GM19463 (cell line): ENCODE measurements around the gene IFITM2.

Experiments used
- ATAC-seq: cut with Tn5 transposase; IDR thresholded peaks from one replicate; pipeline ENCODE4 v1.9.1; 2021; ENCODE audit warnings: mild to moderate bottlenecking, moderate library complexity; ENCODE audit not compliant: unreplicated experiment

Gene IFITM2

DNA sequence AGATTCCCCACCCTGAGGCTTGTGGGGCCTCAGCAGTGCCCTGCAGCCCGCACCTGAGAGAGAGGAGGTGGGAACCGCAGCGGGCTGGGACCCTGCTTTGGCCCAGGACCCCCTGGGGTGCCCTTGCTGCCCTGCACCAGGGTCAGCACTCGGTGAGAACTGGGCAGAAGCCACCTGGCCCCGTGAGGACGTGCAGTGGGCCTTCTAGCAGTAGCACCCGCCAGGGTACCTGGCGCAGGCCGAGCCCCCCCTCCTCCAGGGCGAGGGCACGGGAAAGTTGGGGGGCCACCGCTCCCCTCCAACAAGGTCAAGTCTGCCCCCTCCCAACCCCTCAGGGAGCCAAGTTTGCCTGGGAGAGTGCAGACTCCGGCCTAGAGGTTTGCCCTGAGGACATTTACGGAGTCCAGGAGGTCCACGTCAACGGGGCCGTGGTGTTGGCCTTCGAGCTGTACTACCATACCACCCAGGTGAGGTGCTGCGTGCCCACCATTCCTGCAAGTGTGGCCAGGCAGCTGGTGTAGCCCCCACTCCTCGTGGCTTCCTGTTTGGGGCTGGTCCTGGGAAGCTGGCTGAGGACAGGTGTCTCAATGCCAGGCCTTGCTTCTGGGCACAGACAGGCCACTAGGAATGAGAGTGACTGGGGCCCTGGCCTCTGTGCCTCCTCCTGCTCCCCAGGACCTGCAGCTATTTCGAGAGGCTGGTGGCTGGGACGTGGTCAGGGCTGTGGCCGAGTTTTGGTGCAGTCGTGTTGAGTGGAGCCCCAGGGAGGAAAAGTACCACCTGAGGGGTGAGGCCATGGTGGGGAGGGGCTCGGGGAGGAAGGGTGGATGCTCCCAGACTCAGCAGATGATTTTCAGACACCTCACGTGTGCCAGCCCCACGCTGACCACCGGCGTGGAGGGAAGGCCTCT, 15.2 kb upstream of the IFITM2 start:
- ATAC-seq: no peak

DNA sequence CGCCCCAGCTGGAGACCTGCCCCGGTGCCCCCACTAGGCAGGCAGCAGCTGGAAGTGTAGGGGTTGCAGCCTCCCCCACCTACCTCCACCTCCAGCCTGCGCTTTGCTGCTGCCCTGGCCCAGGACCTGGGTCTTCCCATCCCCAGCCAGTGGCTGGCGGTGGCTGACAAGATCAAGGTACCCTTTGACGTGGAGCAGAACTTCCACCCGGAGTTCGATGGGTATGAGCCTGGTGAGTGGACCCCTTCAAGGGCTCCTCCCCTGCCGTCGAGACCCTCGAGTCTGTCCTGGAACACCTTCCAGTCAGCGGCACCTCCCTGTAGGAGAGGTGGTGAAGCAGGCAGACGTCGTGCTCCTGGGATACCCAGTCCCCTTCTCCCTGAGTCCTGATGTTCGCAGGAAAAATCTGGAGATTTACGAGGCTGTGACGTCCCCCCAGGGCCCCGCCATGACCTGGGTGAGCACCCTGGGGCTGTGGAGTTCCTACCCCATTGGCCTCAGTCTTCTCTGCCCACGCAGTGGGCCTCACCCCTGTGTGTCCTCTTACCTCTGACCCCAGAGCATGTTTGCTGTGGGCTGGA, 14.3 kb upstream of the IFITM2 start:
- ATAC-seq: no peak

DNA sequence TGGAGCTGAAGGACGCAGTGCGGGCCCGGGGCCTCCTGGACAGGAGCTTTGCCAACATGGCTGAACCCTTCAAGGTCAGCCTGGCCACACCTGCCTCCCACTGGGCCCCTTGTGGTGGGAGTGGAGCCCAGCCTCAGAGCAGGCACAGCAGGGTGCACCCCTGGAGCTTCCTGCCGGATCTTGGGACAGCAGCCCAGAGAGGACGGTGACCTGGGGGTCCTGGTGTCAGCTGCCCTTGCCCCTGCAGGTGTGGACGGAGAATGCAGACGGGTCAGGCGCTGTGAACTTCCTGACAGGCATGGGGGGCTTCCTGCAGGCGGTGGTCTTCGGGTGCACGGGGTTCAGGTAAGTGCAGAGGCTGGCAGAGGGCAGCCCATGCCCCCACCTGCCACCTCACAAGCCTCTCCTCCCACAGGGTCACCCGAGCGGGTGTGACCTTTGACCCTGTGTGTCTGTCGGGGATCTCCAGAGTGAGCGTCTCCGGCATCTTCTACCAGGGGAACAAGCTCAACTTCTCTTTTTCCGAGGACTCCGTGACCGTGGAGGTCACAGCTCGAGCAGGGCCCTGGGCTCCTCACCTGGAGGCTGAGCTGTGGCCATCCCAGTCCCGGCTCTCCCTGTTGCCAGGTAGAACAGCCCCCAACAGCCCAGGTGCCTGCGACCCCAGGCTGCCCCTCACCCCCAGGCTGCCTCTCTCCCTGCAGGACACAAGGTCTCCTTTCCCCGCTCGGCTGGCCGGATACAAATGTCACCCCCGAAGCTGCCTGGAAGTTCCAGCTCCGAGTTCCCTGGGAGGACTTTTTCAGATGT, 13.6 kb upstream of the IFITM2 start:
- no peak for ATAC-seq

DNA sequence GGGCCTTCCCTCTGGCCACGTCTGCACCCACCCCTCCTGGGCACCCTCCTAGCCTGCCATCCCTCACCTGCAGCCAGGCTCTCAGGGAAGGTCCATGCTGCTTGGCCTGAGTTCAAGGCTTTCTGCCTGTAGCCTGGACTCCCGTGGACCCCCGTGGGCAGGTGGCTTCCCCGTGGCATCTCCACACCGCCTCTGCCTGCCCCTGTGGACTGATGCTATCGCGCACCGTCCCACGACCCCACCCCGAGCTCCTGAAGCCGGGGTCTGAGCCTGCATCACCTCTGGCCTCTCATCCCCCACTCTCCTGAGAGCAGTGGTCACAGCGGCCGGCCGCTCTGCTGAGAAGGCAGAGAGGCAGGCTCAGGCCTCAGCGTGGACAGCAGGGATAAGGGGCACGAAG, 12.8 kb upstream of the IFITM2 start:
- ATAC-seq: no peak

DNA sequence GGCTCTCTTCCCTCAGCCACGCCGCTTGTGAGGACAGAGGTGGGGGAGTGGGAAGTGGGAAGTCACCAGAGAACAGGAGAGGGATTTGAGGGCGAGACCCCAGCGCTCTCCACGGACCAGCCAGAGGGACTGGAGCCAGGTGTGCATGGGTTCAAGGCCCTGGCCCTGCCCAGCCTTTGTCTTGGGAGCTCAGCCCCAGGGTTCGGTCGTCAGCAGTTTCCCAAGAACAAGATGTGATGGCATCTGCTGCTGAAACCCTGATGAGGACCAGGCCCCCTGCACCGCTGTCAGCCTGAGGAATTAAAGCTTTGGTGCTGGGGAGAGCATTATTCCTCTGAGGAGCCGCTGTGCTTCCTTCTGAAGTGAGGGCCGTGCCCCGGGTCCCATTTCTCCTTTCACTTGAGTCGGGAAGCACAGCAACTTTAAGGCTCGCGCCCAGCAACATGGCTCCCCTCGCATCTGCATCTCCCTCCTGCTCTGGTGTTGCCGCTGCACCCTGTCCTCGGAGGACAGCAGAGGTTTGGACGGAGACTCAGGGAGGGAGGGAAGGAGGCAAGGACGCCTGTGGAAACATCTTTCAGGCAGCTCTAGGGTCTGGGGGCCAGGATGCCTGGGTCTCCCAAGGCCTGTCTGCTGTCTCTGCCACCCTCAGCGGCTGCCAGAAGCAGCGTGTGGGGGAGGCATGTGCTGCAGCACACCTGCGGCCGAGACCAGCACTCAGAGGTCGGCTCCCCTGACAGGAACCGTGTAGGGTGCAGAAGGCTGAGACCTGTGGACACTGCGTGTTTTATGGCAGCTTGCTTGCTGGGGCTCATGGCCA, 12.1 kb upstream of the IFITM2 start:
- ATAC-seq: no peak

DNA sequence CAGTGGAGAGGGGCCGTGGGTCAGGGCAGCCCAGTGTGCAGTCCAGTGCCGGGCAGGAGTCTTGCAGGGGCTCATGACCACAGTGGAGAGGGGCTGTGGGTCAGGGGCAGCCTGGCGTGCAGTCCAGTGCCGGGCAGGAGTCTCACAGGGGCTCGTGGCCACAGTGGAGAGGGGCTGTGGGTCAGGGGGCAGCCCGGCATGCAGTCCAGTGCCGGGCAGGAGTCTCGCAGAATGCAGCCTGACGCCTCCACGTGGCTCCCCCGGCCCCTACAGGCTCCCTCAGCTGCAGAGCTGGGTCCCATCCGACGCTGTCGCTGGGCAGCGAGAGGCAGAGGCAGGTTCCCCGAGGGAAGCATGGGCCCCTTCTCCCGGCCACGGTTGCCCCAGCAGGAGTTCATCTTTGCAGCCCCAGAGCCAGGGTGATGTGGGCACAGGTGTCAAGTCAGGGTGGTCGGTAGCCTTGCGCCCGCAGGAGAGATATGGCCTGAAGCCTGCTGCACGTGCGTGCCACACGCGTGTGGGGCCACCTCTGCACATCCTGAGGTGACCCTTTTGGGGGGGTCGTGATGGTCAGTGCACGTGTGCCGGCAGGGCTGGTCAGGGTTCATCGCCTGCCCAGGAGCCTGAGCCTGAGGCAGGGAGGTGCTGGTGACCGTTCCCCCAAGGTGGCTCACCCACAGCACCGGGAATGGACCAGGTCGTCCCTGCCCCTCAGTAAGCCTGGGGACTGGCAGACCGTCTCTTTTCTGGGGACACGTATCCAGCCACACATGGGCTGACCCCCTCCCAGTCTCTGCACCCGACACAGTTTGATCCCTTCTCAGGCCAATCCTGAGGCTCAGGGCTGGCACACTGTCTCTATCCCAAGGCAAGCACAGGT, 11.2 kb upstream of the IFITM2 start:
- no peak for ATAC-seq

DNA sequence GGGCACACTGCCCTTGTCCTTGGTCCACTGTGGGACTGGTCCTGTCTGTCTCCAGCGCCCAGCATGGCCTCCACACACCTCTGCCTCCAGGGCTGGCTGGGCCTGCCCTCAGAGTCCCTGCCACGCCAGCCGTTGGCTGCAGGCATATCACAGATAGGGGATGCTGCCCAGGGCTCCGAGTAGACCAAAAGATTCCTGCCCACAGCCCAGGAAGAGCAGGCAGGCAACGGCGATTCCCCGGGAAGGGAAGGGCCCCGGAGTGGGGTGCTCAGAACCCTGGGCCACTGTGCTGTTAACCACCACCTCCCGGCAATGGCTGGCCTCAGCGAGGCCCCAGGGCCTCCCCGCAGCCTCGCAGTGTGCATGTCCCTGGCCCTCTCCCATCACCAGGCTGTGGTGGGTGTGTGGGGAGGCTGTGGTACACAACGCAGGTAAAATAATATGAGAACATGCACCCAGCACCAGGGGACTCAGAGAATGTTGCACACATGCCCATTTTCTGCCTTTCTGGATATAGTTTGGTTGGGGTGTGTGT, 10.5 kb upstream of the IFITM2 start:
- ATAC-seq: no peak

DNA sequence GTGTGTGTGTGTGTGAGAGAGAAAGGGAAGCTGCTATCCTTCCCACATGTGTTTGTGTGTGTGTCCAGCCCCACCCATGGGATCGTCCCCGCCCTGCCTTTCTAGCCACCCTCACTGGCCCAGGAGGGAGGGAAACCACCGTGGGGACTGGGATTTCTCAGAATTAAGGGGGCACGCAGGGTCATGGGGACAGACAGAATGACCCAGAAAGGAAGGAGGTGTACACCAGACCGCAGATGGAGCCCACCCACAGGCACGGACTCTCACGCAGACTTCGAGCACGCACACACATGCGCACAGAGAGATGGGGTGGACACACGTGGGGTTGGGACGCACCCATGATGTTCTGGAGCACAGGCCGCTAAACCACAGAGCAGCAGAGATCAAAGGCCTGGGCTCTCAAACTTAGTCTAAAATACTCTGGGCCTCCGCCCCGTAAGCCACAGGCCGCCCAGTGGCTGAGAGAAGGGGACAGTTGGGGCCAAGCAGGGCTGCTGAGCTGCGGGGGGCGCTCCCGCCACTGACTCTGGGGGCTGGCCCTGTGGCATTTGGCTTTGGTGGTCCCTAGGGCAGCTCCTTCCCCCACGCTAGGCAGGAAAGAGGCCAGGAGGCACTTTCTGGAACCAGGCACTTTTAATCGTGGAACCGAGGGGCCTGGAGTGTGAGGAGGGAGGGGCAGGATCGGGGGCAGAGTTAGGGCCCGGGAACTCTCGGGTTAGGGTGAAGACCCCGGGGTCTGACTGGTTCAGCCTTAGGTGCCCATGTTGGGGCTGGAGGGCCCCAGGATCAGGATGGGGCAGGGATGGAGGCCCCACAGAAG, 9.8 kb upstream of the IFITM2 start:
- ATAC-seq: no peak

DNA sequence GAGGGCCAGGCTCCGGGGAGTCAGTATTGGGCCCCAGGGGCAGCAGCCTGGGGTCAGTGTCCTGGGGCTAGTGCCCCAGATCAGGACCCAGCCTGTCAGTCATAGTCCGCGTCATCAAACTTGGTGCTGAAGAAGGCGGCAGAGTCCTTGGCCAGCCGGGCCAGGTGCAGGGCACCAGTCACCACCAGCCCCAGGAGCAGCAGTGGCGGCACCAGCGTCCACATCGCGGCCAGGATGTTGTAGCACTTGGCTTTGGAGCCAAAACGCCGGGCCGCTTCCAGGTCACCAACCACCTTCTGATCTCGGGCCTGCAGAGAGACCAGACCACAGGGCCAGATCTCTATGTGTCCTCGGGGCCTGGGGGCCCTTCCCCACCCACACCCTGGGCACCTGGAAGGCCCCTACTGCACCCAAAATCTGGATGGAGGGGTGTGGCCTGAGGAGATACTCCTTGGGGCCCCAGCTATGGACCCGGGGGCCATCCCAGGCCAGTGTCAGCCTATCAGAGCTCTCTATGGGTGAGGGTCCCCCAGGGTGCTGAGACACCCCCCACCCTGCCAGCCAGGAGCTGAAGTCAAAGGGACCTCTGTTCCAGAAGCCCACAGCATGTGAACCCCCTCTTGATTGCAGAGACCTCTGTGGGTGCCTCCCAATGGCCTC, 9.1 kb upstream of the IFITM2 start:
- no peak for ATAC-seq

DNA sequence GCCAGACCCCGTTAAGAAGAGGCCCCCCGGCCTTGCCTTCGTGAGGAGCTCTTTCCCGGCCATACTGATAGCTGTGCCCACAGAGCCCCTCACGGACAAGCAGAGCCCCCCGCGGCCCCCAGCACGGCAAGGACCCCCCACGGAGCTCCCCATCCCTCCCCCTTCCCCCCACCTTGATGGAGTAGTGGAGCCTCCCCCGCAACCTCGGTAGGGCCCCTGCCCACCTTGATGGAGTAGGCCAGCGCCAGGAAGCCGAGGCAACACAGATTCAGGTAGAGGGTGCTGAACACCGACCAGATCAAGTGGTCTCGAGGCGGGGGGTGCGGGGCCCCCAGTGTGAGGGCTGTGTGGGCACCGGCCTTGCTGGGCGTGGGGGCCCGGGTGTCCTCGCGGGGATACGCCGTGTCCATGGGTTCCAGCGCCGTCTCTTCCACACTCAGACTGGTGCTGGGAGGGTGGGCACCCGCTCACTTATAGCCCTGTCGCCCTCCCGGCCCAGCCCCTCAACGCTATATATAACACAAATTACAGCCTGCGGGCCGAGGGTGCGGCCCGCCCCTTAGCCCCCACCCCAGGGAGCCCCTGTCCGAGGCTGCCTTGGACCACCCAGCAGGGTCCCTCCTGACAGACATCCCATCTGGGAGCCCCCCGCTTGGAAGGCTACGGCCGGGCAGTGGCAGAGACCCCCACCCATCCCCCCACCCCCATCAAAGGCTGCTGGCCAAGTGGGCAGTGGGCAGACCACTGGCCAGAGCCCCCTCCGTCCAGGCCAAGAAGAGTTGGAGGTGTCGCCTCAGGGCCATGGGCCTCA, 8.3 kb upstream of the IFITM2 start, which contains the start of gene IFITM5:
Gene IFITM5 (minus strand): TSS at position 446 of the 811 bp plus-strand sequence. CDS start 36 bp downstream, at position 410.
- no peak for ATAC-seq

DNA sequence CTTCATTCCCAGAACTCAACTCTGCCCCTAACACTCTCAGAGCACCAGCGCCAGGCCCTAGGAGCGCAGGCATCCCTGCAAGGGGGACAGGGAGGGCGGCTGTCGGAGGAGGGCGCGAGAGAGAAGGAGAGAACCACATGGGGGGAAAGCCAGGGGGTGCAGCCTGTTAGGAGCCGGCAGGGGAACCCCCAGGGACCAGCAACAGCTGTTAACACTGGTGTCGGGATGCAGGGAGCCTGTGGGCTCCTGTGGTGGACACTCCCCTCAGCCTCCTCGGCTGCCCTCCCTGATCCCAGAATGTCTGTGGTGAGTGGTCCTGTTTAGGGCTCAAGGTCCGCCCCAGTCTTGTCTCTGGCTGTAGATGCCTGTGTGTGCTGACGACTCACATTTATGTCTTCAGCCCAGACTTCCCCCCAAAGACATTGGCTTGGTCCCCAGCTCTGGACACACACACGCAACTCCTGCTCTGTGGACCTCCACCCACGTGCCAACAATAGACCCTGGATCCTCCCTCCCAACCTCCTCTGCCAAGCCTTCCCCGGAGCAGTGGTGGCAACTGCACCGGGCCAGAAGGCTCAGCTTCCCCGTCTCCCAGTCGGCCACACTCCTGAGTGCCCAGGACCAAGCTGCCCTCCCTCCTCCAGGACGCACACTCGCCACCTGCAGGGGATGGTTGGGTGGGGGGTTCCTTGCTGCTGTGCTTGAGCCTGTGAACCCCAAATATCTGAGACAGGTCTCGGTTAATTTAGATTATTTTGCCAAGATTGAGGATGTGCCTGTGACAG, 7.5 kb upstream of the IFITM2 start:
- ATAC-seq: no peak

DNA sequence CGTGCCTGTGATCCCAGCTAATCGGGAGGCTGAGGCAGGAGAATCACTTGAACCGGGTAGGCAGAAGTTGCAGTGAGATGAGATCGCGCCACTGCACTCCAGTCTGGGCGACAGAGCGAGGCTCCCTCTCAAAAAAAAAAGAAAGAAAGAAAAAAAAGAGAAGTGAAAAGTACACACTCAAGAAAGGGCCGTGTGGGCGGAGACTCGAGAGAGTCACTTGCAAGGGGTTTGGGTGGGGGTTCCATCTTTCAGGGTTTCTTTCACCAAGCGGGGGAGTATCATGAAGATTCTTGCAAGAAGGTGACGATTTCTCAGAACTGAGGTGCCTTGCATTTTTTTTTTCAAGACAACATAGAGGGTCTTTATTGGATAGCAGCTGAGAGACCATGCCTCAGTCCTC, 4.3 kb upstream of the IFITM2 start:
- no peak for ATAC-seq

DNA sequence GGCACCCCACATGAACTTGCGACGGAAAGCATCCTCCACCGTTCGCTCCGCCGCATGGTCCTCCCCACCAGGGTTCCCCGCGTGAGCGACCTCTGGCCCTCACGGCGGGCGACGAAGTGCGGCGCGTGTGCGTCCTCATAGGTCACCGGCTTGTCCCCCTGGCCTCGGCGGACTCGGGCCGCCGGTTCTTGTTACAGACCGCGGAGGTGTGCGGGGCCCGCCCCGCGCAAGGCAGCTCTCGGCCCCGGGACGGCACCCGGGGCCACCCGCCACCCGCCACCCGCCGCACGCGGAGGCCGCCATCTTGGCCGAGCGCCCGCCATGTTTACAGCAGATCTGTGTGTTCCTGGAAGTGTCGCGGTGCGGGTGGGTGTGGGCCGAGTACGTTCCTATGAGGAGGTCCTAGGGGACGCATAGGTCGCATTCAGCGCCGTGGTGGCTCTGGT, 3.5 kb upstream of the IFITM2 start:
- ATAC-seq: no peak

DNA sequence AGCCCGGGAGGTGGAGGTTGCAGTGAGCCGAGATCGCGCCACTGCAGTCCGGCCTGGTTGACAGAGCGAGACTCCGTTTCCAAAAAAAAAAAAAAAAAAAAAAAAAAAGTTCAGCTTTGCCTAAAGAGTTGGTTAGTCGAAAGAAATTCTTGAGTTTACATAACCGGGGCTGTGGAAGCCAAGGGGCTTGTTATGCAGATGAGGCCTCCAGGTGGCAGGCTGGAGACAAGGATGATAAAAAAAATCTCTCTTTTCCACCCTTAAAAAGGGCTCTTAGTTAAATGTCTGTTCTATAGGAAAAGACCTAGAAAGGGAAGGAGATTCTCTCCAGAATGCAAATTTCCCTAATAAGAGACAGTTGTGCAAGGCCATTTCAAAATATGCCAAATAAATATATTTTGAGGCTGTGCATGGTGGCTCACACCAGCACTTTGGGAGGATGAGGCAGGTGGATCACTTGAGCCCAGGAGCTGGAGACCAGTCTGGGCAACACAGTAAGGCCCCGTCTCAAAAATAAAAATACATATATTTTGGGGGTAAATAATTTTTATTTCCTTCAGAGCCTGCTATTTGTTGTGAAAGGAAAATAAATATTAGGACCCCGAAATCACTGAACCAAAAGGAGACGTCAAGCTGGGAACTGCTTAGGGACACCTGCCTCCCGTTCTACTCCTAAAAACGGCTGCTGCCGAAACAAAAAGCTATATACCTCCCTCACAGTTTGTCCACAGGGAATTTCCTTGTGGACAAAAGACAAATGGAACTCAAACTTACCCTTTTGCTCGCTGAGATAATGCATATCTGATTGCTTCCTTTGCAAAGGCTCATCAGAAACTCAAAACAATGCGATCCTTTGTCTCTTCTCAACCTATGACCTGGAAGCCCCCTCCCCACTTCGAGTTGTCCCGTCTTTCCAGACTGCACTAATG, 2.4 kb upstream of the IFITM2 start:
- no peak for ATAC-seq

DNA sequence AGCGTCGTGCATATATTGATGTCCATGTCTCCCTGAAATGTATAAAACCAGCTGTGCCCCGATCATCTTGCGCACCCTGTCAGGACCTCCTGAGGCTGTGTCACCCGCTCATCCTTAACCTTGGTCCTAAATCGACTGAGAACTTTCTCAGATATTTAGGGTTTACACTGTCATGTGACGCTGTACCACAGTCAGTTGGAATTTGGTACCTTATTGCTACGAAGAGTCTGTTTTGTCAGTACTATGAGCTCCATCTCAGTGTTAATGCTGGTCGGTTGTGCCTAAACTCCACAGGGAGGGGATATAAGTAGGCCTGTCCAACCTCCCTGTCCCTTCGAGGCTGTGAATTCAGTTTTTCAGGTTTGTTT, 1.8 kb upstream of the IFITM2 start:
- ATAC-seq: no peak
